ENCODE data around the gene RRP15.
A peak's percentile ranks its signal among the peaks of the same experiment; 100 is the strongest.

Gene RRP15

GRCh38 chr1:218284917-218285635 is at the start of gene RRP15:
RRP15 (plus strand) TSS chr1:218285293; CDS start chr1:218285317, 24 bp downstream.
- TF ChIP-seq CTCF (IDR thresholded peaks at IDR 0.05; ENCODE audit: extremely low read depth, missing control alignments) = no peak
- DNase-seq (ENCODE audit: low spot score) = peak; percentile 84

GRCh38 chr1:218242171-218242570 is 42.9 kb upstream of the RRP15 start:
- no peak for TF ChIP-seq CTCF (IDR thresholded peaks at IDR 0.05; ENCODE audit: extremely low read depth, missing control alignments)

GRCh38 chr1:218247339-218247738 is 37.8 kb upstream of the RRP15 start:
- no peak for DNase-seq (ENCODE audit: low spot score)
- no peak for TF ChIP-seq CTCF (IDR thresholded peaks at IDR 0.05; ENCODE audit: extremely low read depth, missing control alignments)

More at GRCh38 chr1:218242171-218242570, 42.9 kb upstream of the RRP15 start:
- no peak for DNase-seq (ENCODE audit: low spot score)

GRCh38 chr1:218249338-218250140 is 35.6 kb upstream of the RRP15 start:
- no peak for TF ChIP-seq CTCF (IDR thresholded peaks at IDR 0.05; ENCODE audit: extremely low read depth, missing control alignments)
- DNase-seq (ENCODE audit: low spot score) = no peak

GRCh38 chr1:218250492-218250891 is 34.6 kb upstream of the RRP15 start:
- no peak for DNase-seq (ENCODE audit: low spot score)
- no peak for TF ChIP-seq CTCF (IDR thresholded peaks at IDR 0.05; ENCODE audit: extremely low read depth, missing control alignments)

GRCh38 chr1:218254296-218254946 is 30.7 kb upstream of the RRP15 start:
- DNase-seq (ENCODE audit: low spot score) = no peak
- no peak for TF ChIP-seq CTCF (IDR thresholded peaks at IDR 0.05; ENCODE audit: extremely low read depth, missing control alignments)

- TF ChIP-seq CTCF (IDR thresholded peaks at IDR 0.05; ENCODE audit: extremely low read depth, missing control alignments) = no peak
- no peak for DNase-seq (ENCODE audit: low spot score)
These were observed 30.0 kb upstream of the RRP15 start for GRCh38 chr1:218255090-218255489.

Data from GM20000 (cell line).